NCI-H2227 treated with DMSO at 0.1 percent for 48 hours (cell line): ENCODE data around the gene PDZD4.
A peak's percentile ranks its signal among the peaks of the same experiment; 100 is the strongest.
"Not testable (repeated sequence)": the region's sequence is repeated elsewhere in the genome, so short reads cannot be mapped to it uniquely, and the experiment has no call there.

Experiments
- DNase-seq: peaks from one replicate; lab custom pipeline; 2025; lab: John Stamatoyannopoulos, UW

The PDZD4 gene

GRCh38 chrX:153831429-153832150 is 1.2 kb upstream of the PDZD4 start:
- no peak for DNase-seq

- DNase-seq = no peak
Measured at GRCh38 chrX:153830640-153831428, 490 bp upstream of the PDZD4 start.

DNA sequence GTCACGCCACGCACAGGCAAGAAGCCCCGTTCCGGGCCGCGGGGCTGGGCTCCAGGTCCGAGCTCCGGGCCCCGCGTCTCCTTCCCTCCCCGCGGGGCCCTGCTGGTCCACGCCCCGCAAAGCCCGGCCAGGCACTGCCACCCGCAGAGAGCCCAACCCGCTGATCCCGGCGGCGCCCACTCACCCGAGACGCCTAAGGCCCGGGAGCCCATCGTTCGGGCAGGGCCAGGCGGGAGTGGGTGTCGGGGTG is 870 bp downstream of the PDZD4 start:
- no peak for DNase-seq

DNA sequence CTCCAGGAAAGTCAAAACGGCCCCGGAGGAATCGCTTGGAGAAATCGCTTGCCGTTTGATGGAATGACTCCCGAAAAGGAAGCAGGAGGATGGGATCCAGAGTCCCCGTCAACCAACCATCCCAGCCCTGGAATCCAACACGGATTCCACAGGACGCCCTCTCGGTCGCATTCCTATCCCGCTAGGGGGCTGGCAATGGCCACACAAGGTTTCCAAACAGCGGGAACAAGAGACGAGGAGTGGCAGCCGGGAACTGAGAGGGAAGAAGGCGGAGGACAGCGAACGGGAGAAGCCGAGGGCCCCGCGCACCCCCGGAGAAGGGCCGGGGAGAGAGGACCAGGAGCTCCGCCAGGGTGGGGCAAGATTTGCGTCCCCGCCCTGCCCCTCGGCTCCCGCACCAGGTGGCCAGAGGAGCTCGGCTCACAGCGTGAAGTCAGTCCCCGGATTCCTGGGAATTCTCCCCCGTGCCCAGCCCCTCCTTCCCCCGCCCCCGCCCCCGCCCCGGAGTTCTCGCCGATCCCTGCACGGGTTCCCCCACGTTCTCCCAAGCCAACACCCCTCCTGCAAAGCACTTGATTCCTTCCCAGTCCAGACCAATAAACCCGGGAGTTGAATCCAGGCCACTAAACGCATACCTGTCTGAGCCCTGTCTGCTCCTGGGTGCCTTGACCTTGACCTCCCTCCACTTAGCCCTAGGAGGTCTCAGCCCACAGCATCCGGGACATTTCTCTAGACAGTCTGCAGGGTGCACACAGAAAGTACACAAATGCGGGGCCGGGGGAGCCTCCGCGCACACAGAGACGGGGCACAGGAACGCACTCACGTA is 1.4 kb downstream of the PDZD4 start:
- DNase-seq = no peak

- DNase-seq = no peak
Measured at GRCh38 chrX:153828308-153828707, 2.0 kb downstream of the PDZD4 start.

DNA sequence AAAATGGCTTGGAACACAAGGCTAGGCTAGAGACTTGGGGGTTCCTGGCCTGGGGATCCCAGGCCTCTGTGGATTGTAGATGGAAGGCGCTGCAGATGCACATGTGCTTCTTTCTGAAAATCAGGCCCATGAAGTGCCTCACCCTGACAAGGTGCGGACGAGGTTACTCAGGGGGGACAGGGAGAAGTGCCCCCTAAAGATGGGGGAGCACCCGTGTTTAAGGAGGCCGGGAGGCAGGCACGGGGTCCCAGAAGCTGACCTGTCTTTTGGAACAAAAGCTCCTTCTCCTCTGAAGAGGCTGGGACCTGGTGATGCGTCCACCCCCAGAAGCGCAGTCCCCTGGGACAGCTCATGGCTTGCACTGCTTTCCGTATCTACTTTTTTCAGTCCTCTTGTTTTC is 2.4 kb downstream of the PDZD4 start:
- no peak for DNase-seq

GRCh38 chrX:153827016-153827415 is 3.3 kb downstream of the PDZD4 start:
- DNase-seq = no peak

DNA sequence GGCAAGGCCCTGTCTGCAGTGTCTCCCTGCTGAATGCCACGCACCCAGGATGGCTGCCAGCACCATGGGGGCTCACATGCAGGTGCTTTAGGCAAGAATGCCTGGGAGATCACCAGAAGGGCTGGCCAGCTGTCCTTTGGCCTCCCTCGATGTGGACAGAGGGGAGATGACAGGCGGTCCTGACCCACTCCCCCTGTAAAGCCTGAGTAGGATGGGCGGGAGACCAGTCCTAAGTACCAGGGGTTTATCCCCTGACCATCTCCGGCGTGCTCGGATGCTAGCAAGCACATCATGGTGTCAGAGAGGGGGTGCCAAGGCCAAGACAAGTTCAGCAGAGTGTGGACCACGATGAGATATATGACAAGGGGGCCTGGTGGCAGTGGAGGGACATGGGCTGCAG is 5.3 kb downstream of the PDZD4 start:
- no peak for DNase-seq

DNA sequence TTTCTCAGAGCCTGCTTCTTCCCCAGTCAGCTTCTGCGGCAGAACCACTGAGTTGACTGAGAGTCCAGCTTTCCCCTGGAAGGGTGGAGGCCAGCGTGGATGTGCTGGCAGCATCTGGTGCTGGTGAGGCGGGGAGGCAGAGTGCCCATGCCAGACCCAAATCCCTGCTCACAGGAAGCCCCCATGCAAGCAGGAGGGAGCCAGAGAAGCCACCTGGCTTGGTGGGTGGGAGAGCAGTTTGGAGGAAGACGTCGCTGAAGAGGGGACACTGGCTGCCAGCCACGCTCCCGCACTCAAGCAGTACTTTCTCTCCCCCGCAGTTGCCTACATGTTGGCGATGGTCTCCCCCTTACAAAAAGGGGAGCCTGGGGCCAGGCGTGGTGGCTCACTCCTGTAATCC is 6.0 kb downstream of the PDZD4 start:
- DNase-seq = no peak

GRCh38 chrX:153821066-153821465 is 9.3 kb downstream of the PDZD4 start:
- DNase-seq = no peak

DNA sequence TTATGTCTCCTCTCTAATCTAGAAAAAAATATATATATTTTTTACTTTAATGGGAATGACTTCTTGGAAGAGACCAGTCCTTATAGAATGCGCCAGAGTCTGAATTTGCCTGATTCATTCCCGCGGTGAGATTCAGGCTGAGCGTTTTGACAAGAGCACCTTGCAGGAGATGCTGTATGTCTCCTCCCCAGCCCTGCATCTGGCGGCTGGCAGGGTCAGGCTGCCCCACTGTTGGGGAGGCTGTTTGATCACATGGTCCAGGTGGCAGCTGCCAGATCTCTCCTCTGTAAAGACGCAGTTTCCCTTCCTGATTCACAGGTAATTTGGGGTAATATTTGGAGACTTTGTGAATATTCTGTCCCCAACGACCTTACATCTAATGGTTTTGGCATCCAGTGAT is 9.7 kb downstream of the PDZD4 start:
- DNase-seq = peak; percentile 45

DNA sequence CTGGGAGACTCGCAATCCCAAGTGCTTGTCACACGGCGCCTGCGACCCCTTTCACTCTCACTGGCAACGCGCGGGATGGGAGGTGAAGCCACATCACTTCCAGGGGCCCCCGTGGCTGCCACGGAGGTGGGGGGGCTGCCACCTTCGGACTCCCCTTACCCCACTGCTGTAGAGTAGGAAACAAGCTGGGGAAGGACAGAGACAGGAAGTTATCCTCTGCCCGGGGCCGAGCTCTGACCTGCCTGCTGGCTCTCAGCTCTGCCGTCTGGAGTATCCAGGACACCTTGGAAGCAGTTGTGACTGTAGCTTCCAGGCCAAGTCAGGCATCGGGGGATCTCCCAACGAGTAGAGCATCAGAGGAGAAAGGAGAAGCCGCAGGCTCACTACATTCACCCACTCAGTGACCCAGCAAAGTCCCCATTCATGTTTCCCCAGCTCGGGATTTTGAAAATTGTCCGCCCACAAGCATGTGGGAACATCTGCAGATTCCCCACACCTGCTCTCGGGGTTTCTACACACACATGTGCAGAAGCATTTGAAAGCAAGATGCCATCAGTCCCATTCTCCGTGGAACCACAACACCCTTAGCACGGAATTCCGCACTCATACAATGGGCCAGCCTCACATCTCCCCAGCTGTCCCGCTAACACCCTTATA is 10.8 kb downstream of the PDZD4 start:
- no peak for DNase-seq

DNA sequence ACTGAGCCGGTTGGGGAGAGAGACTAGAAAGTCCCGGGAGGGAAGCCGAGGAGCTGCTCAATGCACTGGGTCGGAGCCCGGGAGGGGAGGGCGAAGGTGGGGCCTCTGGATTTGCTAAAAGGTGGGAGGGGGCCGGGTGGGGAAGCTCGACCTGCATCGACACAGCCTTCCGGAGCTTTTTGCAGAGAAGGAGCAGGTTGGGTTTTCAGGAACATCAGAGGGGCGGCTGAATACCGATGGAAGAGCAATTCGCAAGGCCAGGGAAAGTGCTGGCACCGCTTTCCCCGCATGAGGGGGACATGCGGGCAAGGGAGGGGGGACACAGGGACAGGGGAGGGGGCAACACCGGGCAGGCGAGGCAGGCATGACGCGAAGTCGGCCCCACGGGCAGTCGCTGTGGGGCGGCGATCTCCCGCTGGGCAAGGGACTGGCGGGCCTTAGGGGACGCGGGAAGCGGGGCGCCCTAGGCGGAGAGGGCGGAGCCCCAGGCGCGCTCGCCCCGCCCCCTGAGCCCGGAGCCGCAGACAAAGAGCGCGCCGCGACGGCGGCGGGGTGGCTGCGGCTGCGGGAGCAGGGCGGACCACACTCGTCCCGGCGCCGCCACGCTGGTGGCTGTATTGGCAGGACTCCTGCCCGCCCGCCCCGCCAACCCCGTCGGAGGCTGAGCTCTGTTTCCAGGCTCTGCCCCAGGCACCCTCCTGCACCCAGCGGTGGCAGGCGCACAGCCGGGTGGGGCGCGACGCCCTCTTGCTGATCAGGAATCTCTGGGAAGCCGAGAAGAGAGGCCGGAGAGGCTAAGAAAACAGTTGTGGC is 11.6 kb downstream of the PDZD4 start:
- DNase-seq = peak; percentile 46

DNA sequence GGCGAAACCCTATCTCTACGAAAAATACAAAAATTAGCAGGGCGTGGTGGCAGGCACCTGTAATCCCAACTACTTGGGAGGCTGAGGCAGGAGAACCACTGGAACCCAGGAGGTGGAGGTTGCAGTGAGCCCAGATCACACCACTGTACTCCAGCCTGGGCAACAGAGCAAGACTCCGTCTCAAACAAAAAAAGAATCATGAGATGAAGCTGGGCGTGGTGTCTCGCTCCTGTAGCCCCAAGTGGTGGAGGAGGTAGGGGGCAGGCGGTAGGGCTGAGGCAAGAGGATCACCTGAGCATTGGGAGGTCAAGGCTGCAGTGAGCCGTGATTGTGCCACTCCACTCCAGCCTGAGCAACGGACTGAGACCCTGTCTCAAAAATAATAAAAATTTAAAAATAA is 12.3 kb downstream of the PDZD4 start:
- DNase-seq = not testable (repeated sequence)

DNA sequence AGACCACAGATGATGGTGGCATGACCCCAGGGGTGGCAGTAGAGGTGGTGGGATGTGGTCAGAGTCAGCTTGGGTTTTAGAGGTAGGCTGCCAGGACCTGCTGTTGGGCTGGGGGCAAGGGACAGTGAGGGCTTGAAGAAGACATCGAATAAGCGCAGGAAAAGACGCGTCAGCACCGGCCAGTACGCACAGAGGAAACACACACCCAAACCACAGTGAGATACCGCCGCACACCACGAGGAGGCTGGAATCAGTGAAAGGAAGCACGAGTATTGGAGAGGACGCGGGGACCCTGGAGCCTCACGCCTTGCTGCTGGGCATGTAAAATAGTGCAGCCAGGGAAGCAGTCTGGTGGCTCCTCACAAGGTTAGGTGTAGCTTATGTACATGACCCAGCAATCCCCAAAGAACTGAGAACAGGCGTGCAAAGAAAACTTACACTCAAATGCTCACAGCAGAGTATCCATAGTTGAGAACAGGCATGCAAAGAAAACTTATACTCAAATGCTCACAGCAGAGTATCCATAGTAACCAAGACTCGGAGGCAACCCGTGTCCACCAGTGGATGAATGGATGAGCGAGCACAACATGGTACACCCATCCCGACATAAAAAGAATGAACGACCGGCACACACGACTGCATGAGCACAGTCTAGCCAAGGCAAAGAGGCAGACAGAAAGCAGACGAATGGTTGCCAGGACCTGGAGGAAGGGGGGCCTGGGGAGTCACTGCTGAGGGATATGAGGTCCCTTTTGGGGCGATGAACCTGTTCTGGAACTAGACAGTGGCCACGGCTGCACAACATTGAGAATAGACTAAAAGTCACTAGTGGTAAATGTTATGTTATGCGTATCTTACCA is 13.3 kb downstream of the PDZD4 start:
- no peak for DNase-seq

GRCh38 chrX:153814591-153815315 is 15.6 kb downstream of the PDZD4 start:
- DNase-seq = no peak

GRCh38 chrX:153813161-153813560 is 17.2 kb downstream of the PDZD4 start:
- no peak for DNase-seq

GRCh38 chrX:153812220-153812619 is 18.1 kb downstream of the PDZD4 start:
- peak; percentile 58 for DNase-seq

DNA sequence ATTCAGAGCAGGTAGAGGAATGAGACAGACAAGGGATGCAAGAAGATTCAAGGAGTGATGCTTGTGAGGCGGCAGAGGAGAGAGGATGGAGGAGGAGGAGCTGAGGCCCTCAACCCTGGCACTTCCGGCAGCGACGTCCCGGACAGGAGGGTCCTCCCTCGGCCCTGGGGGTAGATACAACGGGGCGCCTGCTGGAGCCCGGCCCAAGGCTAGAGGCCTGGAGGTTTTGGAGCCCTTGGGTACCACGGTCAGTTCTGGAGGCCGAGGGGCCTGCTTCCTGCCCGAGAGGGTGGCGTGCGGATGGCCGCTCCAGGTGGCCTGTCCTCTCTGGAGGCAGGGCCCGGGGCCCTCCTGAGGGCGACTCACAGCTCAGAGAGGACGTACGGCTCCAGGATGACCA is 22.4 kb downstream of the PDZD4 start:
- DNase-seq = no peak

DNA sequence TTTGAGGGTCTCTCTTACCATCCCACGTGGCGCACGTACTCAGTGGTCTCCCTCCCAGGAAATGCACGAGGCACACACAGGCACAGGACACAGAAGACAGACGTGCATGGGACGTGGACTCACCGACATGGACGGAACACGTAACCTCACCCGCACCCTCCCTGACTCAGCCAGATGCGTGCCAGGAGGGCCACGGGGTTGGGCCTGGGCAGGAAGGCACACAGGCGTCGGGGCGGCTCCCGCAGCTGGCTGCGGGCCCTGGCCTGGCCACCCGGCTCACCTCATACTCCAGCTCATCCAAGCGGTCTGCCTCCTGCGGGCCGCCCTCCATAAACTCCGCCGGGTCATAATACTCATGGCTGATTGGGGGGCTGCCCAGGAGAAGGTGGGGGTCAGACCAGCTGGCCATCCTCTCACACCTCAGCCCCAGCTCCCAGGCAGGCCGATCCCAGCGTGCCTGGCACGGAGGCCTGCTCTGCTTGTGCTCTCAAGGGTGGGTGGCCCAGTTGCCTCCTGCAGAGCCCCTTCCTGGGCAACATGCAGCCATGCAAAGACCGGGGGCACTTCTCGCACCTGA is 23.3 kb downstream of the PDZD4 start:
- DNase-seq = no peak
